A673 (cell line): ENCODE results near the gene GIMAP1.

Source experiments
- CTCF ChIP-seq: fragments of 300-800, 200-600 bp; sonication (generic); conservative IDR thresholded peaks from 2 replicates; pipeline ENCODE4 v1.5.1; 2017; ENCODE audit warnings: low read depth, mild to moderate bottlenecking, antibody characterized with exemption, low read length, moderate library complexity, mixed read lengths
- EZH2 ChIP-seq: fragments of 200-600 bp; sonication (generic); IDR thresholded peaks from 2 replicates; pipeline ENCODE4 v1.6.1; 2017; ENCODE audit warnings: borderline replicate concordance, low read depth, mild to moderate bottlenecking, mixed read lengths, antibody characterized with exemption, low read length; ENCODE audit not compliant: poor library complexity, severe bottlenecking

DNA sequence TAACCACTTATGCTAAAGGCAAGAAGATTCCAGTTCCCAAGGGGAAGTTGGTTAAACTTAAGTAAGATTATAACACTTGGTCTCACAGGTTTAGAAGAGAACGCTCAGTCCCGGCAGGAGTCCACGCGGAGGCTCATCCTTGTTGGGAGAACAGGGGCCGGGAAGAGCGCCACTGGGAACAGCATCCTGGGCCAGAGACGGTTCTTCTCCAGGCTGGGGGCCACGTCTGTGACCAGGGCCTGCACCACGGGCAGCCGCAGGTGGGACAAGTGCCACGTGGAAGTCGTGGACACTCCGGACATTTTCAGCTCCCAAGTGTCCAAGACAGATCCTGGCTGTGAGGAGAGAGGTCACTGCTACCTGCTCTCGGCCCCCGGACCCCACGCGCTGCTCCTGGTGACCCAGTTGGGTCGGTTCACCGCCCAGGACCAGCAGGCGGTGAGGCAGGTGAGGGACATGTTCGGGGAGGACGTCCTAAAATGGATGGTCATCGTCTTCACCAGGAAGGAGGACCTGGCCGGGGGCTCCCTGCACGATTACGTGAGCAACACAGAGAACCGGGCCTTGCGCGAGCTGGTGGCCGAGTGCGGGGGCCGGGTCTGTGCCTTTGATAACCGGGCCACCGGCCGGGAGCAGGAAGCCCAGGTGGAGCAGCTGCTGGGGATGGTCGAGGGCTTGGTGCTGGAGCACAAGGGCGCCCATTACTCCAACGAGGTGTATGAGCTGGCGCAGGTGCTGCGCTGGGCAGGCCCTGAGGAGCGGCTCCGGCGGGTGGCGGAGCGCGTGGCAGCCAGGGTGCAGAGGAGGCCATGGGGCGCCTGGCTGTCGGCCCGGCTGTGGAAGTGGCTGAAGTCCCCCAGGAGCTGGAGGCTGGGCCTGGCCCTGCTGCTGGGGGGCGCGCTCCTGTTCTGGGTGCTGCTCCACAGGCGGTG is 3.8 kb downstream of the GIMAP1 start:
- TF ChIP-seq CTCF (no peak), EZH2 (no peak)
